HG03565 (cell line): ENCODE results near the gene LTBP1.
"Not testable (repeated sequence)": the region's sequence is repeated elsewhere in the genome, so short reads cannot be mapped to it uniquely, and the experiment has no call there.

ENCODE experiments used
- ATAC-seq: cut with Tn5 transposase; IDR thresholded peaks from one replicate; pipeline ENCODE4 v1.9.1; 2021; ENCODE audit warnings: mild to moderate bottlenecking, moderate library complexity; ENCODE audit not compliant: unreplicated experiment

LTBP1 gene

DNA sequence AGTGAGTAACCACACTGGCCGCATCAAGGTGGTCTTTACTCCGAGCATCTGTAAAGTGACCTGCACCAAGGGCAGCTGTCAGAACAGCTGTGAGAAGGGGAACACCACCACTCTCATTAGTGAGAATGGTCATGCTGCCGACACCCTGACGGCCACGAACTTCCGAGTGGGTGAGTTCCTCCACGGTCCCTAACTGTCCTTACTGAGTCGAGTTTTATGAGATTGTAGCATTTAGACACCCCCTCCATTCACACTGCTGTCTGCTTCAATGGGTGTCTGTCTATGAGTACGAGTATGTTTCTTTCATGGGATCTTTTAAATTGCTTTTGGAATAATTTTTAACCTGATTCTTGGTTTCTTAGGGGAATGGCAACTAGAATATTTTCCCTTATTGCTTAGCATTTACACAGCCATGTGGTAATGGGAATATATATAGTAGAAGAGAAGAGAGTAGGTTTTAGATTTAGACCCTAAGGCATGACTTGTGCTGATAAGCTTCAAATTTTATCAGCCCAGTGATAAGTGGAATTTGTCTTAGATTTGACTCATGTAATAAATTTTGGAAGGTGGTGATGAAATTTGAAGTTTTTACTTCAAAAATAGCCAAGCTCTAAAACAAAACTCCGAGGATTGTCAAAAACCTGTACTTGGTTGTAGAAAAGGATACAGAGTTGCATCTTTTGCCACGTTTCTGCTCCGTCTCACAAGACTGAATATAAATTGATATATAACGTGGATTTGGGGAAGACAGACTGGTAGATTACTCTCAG lies 188.2 kb downstream of the LTBP1 start:
- ATAC-seq: no peak

GRCh38 chr2:33135645-33136044 lies 188.9 kb downstream of the LTBP1 start:
- ATAC-seq: no peak

DNA sequence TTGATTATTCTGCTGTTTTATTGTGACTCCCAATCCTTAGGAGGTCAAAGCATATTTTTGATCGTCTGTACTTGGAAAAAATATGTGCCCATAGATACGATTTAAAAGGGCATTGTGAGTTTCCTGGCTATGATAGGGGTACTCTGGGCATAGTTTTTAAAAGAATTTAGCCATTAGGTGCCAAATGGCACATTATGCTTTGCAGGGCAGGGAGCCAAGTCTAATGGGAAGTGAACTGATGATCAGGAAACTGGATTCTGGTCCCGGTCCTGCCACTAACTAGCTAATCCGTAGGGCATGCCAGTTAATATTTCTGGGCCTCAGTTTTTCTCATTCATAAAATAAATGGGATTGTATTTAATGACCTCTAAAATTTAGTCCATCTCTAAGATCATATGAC lies 189.3 kb downstream of the LTBP1 start:
- no peak for ATAC-seq

DNA sequence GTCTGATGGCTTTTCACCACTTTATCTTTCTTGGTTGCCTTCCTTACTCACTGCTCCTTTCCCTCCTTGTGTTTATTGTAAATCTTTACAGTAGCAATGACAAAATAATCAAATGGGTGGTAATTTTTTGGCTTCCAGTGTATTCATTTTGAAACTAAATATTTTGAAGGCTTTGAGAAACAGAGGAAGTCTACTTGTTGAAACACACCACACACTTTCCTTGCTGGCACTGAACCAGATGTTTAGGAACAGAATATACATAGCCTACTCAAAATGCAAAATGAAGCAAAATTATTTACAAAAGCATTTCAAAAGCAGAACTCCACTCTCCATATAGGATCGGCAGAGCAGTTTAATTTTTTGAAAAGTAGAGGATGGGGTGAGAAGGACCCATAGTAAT lies 189.8 kb downstream of the LTBP1 start:
- ATAC-seq: no peak

DNA sequence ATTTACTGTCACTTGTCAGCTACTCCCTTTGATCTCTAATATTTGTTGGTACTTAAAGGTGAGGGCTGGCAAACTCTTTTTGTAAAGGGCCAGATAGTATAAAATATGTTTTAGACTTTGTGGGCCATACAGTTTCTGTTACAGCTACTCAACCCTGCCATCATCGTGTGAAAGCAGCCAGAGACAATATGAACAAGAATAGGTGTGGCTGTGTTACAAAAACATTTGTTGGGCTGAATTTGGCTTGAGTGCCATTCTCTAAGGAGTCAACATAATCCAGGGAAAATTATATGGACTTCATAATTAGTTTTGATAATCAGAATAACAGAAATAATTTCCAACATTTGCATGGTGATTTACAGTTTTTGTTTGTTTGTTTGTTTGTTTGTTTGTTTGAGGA lies 190.6 kb downstream of the LTBP1 start:
- no peak for ATAC-seq

- no peak for ATAC-seq
Measured at GRCh38 chr2:33139949-33140348, 193.2 kb downstream of the LTBP1 start.

GRCh38 chr2:33141476-33141875 lies 194.7 kb downstream of the LTBP1 start:
- no peak for ATAC-seq

GRCh38 chr2:33142810-33143209 lies 196.1 kb downstream of the LTBP1 start:
- no peak for ATAC-seq

DNA sequence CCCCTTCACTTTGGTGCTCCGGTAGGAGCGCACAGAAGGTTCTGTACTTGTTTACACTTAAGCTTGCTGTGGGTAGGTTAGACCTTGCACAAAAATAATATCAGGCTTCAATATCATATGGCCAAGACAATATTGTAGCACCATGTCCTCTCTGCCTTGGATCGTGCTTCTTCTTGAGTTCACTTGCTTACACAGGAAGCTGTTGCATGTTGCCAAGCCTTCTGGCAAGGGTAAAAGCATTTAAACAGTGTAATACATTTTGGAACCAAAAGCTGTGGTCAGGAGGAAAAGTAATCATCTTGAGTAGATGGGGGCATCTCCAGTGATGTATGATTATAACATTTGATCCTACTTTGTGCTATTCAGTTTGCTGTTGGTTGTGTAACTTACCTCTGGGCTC lies 197.5 kb downstream of the LTBP1 start:
- ATAC-seq: no peak

GRCh38 chr2:33145459-33145858 lies 198.7 kb downstream of the LTBP1 start:
- no peak for ATAC-seq

DNA sequence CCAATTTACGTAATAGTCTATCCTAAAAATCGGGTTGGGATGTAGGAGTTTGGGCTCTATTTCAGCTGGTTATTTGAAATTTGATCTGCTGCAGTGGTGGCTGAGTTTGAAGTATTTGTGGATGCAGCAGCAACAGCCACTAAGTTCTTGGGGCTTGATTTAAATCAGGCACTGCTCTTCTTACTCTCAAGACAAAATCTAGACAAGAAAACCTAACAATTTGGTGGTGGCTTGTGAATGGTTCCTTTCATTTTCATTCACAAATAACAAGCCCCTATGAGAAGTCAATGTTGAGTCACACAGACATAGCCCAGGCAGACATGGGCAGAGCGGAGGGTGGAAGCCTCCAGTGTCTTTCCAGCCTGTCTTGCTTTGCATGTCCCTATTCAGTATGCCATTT lies 199.3 kb downstream of the LTBP1 start:
- ATAC-seq: no peak

DNA sequence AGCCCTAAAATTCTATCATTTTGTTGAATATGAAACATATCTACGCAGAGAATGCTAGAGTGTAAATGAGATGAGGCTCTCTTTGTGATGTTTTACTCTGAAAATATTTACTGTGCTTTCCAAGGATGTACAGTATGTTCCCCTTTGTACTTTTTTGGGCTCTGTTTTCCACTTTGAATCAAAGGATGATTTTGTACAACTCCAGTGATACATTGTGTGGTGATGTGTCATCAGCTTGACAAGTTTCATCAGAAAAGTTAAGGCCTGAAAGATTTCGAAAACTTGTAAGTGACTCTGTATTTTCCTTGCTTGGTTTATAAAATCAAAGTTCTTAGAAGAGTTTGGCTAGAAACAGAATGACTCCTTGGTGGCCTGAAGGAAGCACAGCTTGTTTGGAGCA lies 206.3 kb downstream of the LTBP1 start:
- ATAC-seq: no peak

GRCh38 chr2:33158482-33159003 lies 211.8 kb downstream of the LTBP1 start:
- no peak for ATAC-seq

GRCh38 chr2:33160191-33160590 lies 213.4 kb downstream of the LTBP1 start:
- no peak for ATAC-seq

DNA sequence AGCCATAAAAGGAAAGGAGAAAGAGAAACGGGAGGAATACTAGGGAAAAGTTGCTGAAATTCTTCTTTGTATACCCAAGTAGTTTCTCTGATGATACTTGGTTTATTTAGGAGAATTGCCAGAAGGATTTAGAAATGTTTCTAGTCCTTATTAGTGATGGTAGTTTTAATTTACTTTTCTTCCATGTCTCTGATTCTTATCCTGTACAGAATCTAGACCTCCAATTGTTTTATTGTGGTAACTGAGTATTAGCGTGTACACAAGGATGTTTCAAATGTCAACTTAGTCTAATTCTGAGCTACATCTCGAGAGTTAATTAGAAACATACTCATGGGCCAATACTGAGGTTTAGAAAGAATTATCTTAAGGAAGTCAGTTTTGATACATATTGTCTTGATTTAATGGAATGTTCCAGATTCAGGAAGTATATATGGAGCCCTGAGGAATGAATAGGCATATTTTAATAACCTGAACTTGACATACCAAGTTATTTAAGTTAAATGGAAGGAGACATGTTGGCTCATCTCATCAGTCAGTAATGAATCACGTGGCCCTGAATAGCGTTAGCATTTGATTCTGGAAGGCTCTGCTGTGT lies 219.6 kb downstream of the LTBP1 start:
- ATAC-seq: no peak

- ATAC-seq: no peak
Measured at GRCh38 chr2:33167622-33168245, 221.0 kb downstream of the LTBP1 start.

GRCh38 chr2:33168425-33168824 lies 221.7 kb downstream of the LTBP1 start:
- no peak for ATAC-seq

- ATAC-seq: no peak
Measured at GRCh38 chr2:33168922-33169321, 222.2 kb downstream of the LTBP1 start.

DNA sequence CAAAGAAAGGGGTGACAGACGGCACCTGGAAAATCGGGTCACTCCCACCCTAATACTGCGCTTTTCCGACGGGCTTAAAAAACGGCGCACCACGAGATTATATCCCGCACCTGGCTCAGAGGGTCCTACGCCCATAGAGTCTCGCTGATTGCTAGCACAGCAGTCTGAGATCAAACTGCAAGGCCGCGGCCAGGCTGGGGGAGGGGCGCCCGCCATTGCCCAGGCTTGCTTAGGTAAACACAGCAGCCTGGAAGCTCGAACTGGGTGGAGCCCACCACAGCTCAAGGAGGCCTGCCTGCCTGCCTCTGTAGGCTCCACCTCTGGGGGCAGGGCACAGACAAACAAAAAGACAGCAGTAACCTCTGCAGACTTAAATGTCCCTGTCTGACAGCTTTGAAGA lies 223.5 kb downstream of the LTBP1 start:
- ATAC-seq: not testable (repeated sequence)

- ATAC-seq: no peak
Measured at GRCh38 chr2:33177627-33178026, 230.9 kb downstream of the LTBP1 start.

DNA sequence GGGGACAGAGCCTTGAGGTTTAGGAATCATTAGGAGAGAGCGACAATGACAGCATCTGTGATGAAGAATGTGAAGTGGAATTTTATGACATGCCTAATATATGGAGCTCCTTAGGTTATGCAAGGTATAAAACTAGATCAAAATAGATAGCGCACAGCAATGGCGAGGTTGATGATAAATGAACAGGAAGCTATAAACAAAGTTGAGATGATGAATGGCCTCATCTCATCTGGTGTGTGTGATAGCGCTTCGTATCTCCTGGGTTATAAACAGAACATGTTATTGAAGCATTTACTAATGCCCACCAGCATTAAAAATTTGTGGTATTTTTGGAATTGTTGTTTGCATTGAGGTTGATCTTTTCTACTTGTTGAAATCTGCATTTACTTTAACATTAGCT lies 231.5 kb downstream of the LTBP1 start:
- no peak for ATAC-seq

DNA sequence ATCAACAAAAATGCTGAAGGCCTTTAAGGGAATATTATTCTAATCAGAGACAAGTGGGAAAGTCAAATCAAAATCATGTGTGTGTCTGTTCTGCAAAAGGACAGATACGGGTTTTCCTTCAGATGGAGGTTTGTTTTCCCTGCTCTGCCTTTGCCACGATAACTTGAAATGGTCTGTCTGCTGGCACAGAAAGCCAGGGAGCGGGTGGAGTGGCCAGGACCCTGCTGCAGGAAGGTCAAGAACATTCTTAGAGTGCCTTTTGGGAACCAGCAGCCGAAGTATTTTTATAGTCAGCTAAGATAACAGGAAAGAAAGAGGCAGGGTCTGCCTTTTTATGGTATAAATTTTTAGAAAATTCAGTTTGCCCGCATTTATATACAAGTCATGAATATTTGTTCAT lies 234.2 kb downstream of the LTBP1 start:
- no peak for ATAC-seq
